MM.1S (cell line): ENCODE results near the gene BMAL1.

Source experiments
- DNase-seq: peaks from one replicate; pipeline ENCODE4 v3.0.0-alpha.2; 2015
- H2AFZ ChIP-seq: fragments of 300-600 bp; sonication (generic); 2 replicates; pipeline ENCODE4 v1.6.0; 2016; ENCODE audit warnings: antibody characterized with exemption, low read length
- H3F3A ChIP-seq: fragments of 300-600 bp; sonication (generic); 2 replicates; pipeline ENCODE4 v1.6.1; 2016; ENCODE audit warnings: mild to moderate bottlenecking, antibody characterized with exemption, low read length, moderate library complexity, mixed read lengths; ENCODE audit not compliant: insufficient read depth
- H3K27ac ChIP-seq: fragments of 300-600 bp; sonication (generic); 2 replicates; pipeline ENCODE4 v1.5.1; 2016; ENCODE audit warnings: mild to moderate bottlenecking, low read length
- H3K27me3 ChIP-seq: fragments of 300-600 bp; sonication (generic); replicated peaks from 2 replicates; pipeline ENCODE4 v1.6.0; 2016; ENCODE audit warnings: low read length; ENCODE audit not compliant: insufficient read depth
- H3K36me3 ChIP-seq: fragments of 300-600 bp; sonication (generic); replicated peaks from 2 replicates; pipeline ENCODE4 v1.6.1; 2016; ENCODE audit warnings: mild to moderate bottlenecking, low read length, mixed read lengths; ENCODE audit not compliant: insufficient read depth
- H3K4me1 ChIP-seq: fragments of 300-600 bp; sonication (generic); 2 replicates; pipeline ENCODE4 v1.6.1; 2016; ENCODE audit warnings: low read length, mixed read lengths
- H3K4me2 ChIP-seq: fragments of 300-600 bp; sonication (generic); 2 replicates; pipeline ENCODE4 v1.6.0; 2016; ENCODE audit warnings: low read depth, low read length
- H3K4me3 ChIP-seq: fragments of 300-600 bp; sonication (generic); 2 replicates; pipeline ENCODE4 v1.5.1; 2016; ENCODE audit warnings: low read length, mixed read lengths
- H3K79me2 ChIP-seq: fragments of 300-600 bp; sonication (generic); 2 replicates; pipeline ENCODE4 v1.6.1; 2016; ENCODE audit warnings: mixed run types, low read length, mixed read lengths
- H3K9ac ChIP-seq: fragments of 300-600 bp; sonication (generic); 2 replicates; pipeline ENCODE4 v1.6.1; 2016; ENCODE audit warnings: low read length, mixed read lengths
- H3K9me2 ChIP-seq: fragments of 300-600 bp; sonication (generic); replicated peaks from 2 replicates; pipeline ENCODE4 v1.6.1; 2016; ENCODE audit warnings: mild to moderate bottlenecking, low read length, mixed read lengths; ENCODE audit not compliant: insufficient read depth
- H3K9me3 ChIP-seq: fragments of 300-600 bp; sonication (generic); replicated peaks from 2 replicates; pipeline ENCODE4 v1.6.1; 2016; ENCODE audit warnings: mild to moderate bottlenecking, low read length, mixed read lengths; ENCODE audit not compliant: insufficient read depth
- H4K20me1 ChIP-seq: fragments of 300-600 bp; sonication (generic); 2 replicates; pipeline ENCODE4 v1.6.1; 2016; ENCODE audit warnings: mild to moderate bottlenecking, low read length, moderate library complexity, mixed read lengths; ENCODE audit not compliant: insufficient read depth
- CTCF ChIP-seq: fragments of 300-600 bp; sonication (generic); IDR thresholded peaks from 2 replicates; pipeline ENCODE4 v1.5.1; 2016; ENCODE audit warnings: antibody characterized with exemption, low read length, mixed read lengths
- EZH2 ChIP-seq: fragments of 300-600 bp; sonication (generic); optimal IDR thresholded peaks from 2 replicates; pipeline ENCODE3; 2017; ENCODE audit warnings: low read depth, mild to moderate bottlenecking, antibody characterized with exemption, low read length, mixed read lengths
- EZH2phosphoT487 ChIP-seq: fragments of 300-600 bp; sonication (generic); IDR thresholded peaks from 2 replicates; pipeline ENCODE4 v1.6.1; 2018; ENCODE audit warnings: antibody characterized with exemption, low read length

Gene BMAL1

GRCh38 chr11:13429288-13429687, 151.7 kb downstream of the BMAL1 start:
- H3K4me1 ChIP-seq, result no peaks in the 10 kb centered on the region
- H3K9ac ChIP-seq, result no peak overlapping the region
- no peaks in the 10 kb centered on the region for H4K20me1 ChIP-seq
- H3K4me3 ChIP-seq, result no peak overlapping the region
- no peaks in the 10 kb centered on the region for H3K9me3 ChIP-seq
- no peaks in the 10 kb centered on the region for H3K27me3 ChIP-seq
- no peak overlapping the region for H2AFZ ChIP-seq
- no peaks in the 10 kb centered on the region for H3F3A ChIP-seq
- no peaks in the 10 kb centered on the region for H3K9me2 ChIP-seq
- TF ChIP-seq EZH2 (no peak), EZH2phosphoT487 (no peak), CTCF (no peak)
- no peak for DNase-seq
- peaks cover 18% of the 10 kb centered on the region for H3K79me2 ChIP-seq
- no peak overlapping the region for H3K27ac ChIP-seq
- H3K36me3 ChIP-seq, result no peaks in the 10 kb centered on the region
- H3K4me2 ChIP-seq, result no peak overlapping the region

- H3K36me3 ChIP-seq, result no peaks in the 10 kb centered on the region
- no peaks in the 10 kb centered on the region for H3K9me2 ChIP-seq
- TF ChIP-seq EZH2, result no peak
- TF ChIP-seq CTCF, result no peak
- no peak overlapping the region for H3K4me3 ChIP-seq
- no peaks in the 10 kb centered on the region for H3K9me3 ChIP-seq
- no peak overlapping the region for H3K9ac ChIP-seq
- H2AFZ ChIP-seq, result no peak overlapping the region
- no peak overlapping the region for H3K4me2 ChIP-seq
- peaks cover 12% of the 10 kb centered on the region for H3K79me2 ChIP-seq
- no peak for DNase-seq
- no peaks in the 10 kb centered on the region for H3K4me1 ChIP-seq
- H3F3A ChIP-seq, result no peaks in the 10 kb centered on the region
- no peaks in the 10 kb centered on the region for H4K20me1 ChIP-seq
- H3K27me3 ChIP-seq, result no peaks in the 10 kb centered on the region
- no peak overlapping the region for H3K27ac ChIP-seq
These were observed 152.2 kb downstream of the BMAL1 start for GRCh38 chr11:13429836-13430235.

GRCh38 chr11:13433437-13433836, 155.8 kb downstream of the BMAL1 start:
- Histone ChIP-seq H3K79me2 (0 out of 2 replicates have a peak, but pooled peaks cover 3% of the 10 kb centered on the region), H3K27ac (no peak overlapping the region), H4K20me1 (no peaks in the 10 kb centered on the region), H3K4me2 (no peak overlapping the region), H3K9ac (no peak overlapping the region), H3K4me1 (no peaks in the 10 kb centered on the region), H3F3A (no peaks in the 10 kb centered on the region), H3K36me3 (no peaks in the 10 kb centered on the region), H2AFZ (no peak overlapping the region), H3K9me3 (no peaks in the 10 kb centered on the region), H3K9me2 (no peaks in the 10 kb centered on the region), H3K4me3 (no peak overlapping the region), H3K27me3 (no peaks in the 10 kb centered on the region)
- TF ChIP-seq CTCF (no peak), EZH2 (no peak), EZH2phosphoT487 (no peak)
- no peak for DNase-seq
